AG04450 (cell line): ENCODE data around the gene ZMIZ2. TPM values are rescaled to one million over a fixed set of nuclear protein-coding genes. Genes with fewer than 3 reads are reported as not detected.
"Not testable (repeated sequence)": the region's sequence is repeated elsewhere in the genome, so short reads cannot be mapped to it uniquely, and the experiment has no call there.

Experiments used
- CTCF ChIA-PET: fragments of 300-600, 350-600 bp; formaldehyde crosslinking; extraction: SDS; loops from one replicate; lab custom pipeline; 2022; ENCODE audit warnings: antibody characterized with exemption, inconsistent platforms; lab: Charles Lee
- POLR2A ChIA-PET: fragments of 350-600 bp; formaldehyde crosslinking; extraction: SDS; loops from one replicate; lab custom pipeline; 2021; ENCODE audit warnings: antibody characterized with exemption, inconsistent platforms; lab: Yijun Ruan, JAX
- DNase-seq: peaks from one replicate; pipeline ENCODE4 v3.0.0-alpha.2; 2011; ENCODE audit warnings: low read depth, low spot score
- H3K27ac ChIP-seq: one replicate; pipeline ENCODE4 v1.5.1; 2012; ENCODE audit warnings: low read depth, low read length, control low read depth
- H3K27me3 ChIP-seq: one replicate; pipeline ENCODE4 v1.6.0; 2012; ENCODE audit warnings: low read length; ENCODE audit not compliant: control insufficient read depth, insufficient read depth
- H3K4me3 ChIP-seq: 2 replicates; pipeline ENCODE4 v1.5.1; 2011; ENCODE audit warnings: mild to moderate bottlenecking, low read depth, low read length, control low read depth
- H3K9me3 ChIP-seq: 2 replicates; pipeline ENCODE4 v1.5.1; 2012; ENCODE audit warnings: low read length; ENCODE audit not compliant: control insufficient read depth, insufficient read depth
- CTCF ChIP-seq: IDR thresholded peaks from 2 replicates; pipeline ENCODE4 v1.5.1; 2011; ENCODE audit warnings: low read depth, low read length, control low read depth, inconsistent platforms
- polyA plus RNA-seq: library from polyadenylated mRNA; depleted of rRNA; stranded (reverse); fragments of >200 nt; gene quantifications from 2 replicates; pipeline ENCODE4 v1.2.3, GENCODE V29; 2011

ZMIZ2 gene
- polyA plus RNA-seq, 1 experiment, result 4.8 TPM

GRCh38 chr7:44798649-44799305 is 50.1 kb downstream of the ZMIZ2 start:
- no peaks in the 10 kb centered on the region for H3K9me3 ChIP-seq
- H3K27me3 ChIP-seq, result no peaks in the 10 kb centered on the region
- ChIA-PET POLR2A (interaction anchor here (0.7 to 1.2 kb wide), 5 partner anchors 31 to 161 kb away, joined by 3 to 8 read pairs (median 4); no protein-coding TSS in a partner anchor), CTCF (interaction anchor here (1.0 to 1.5 kb wide), 4 partner anchors 48 to 338 kb away, joined by 3 to 5 read pairs (median 3); no protein-coding TSS in a partner anchor)
- no peak for TF ChIP-seq CTCF
- peak overlapping the region; percentile 99 for H3K4me3 ChIP-seq
- H3K27ac ChIP-seq, result no peak overlapping the region
- DNase-seq, result no peak

- Histone ChIP-seq H3K9me3 (no peaks in the 10 kb centered on the region), H3K27me3 (no peaks in the 10 kb centered on the region), H3K4me3 (no peak overlapping the region), H3K27ac (no peak overlapping the region)
- TF ChIP-seq CTCF, result no peak
- ChIA-PET POLR2A (no interaction called here), CTCF (no interaction called here)
- DNase-seq, result no peak
Measured at GRCh38 chr7:44799939-44800338, 51.3 kb downstream of the ZMIZ2 start.

GRCh38 chr7:44801890-44802289 is 53.2 kb downstream of the ZMIZ2 start:
- DNase-seq, result no peak
- no peaks in the 10 kb centered on the region for H3K9me3 ChIP-seq
- TF ChIP-seq CTCF, result no peak
- H3K4me3 ChIP-seq, result no peak overlapping the region
- no peaks in the 10 kb centered on the region for H3K27me3 ChIP-seq
- H3K27ac ChIP-seq, result peak overlapping the region; percentile 3
- ChIA-PET CTCF (no interaction called here), POLR2A (interaction anchor here (0.6 kb wide), 1 partner anchor 161 kb away, joined by 4 read pairs; no protein-coding TSS in a partner anchor)

GRCh38 chr7:44802418-44803025 is 53.9 kb downstream of the ZMIZ2 start:
- no peaks in the 10 kb centered on the region for H3K27me3 ChIP-seq
- H3K27ac ChIP-seq, result no peak overlapping the region
- POLR2A ChIA-PET, result interaction anchor here (1.1 kb wide), 1 partner anchor 11 kb away, joined by 3 read pairs; no protein-coding TSS in a partner anchor
- no peak for DNase-seq
- H3K4me3 ChIP-seq, result no peak overlapping the region
- CTCF ChIA-PET, result no interaction called here
- H3K9me3 ChIP-seq, result no peaks in the 10 kb centered on the region
- TF ChIP-seq CTCF, result no peak

GRCh38 chr7:44803828-44804519 is 55.3 kb downstream of the ZMIZ2 start:
- H3K9me3 ChIP-seq, DNase-seq, H3K27me3 ChIP-seq, H3K4me3 ChIP-seq, H3K27ac ChIP-seq: not testable (repeated sequence)
- ChIA-PET CTCF (interaction anchor here (0.7 kb wide), 1 partner anchor 453 kb away, joined by 6 read pairs; no protein-coding TSS in a partner anchor), POLR2A (interaction anchor here (0.7 to 1.1 kb wide), 2 partner anchors 22 to 313 kb away, joined by 3 to 4 read pairs; no protein-coding TSS in a partner anchor)
